GM19397 (cell line): ENCODE data around the gene TMEM129.

Source experiments
- ATAC-seq: cut with Tn5 transposase; IDR thresholded peaks from one replicate; pipeline ENCODE4 v1.9.1; 2021; ENCODE audit warnings: mild to moderate bottlenecking, moderate library complexity; ENCODE audit not compliant: unreplicated experiment

TMEM129 gene

GRCh38 chr4:1745165-1745564, 24.0 kb upstream of the TMEM129 start:
- no peak for ATAC-seq

- no peak for ATAC-seq
These were observed 23.4 kb upstream of the TMEM129 start for GRCh38 chr4:1744552-1744951.

- no peak for ATAC-seq
These were observed 22.9 kb upstream of the TMEM129 start for GRCh38 chr4:1743975-1744374.

- ATAC-seq, result no peak
These were observed 22.4 kb upstream of the TMEM129 start for GRCh38 chr4:1743551-1743950.

GRCh38 chr4:1741208-1741607, 20.1 kb upstream of the TMEM129 start:
- ATAC-seq, result no peak

GRCh38 chr4:1740021-1740545, 19.0 kb upstream of the TMEM129 start:
- ATAC-seq, result no peak

DNA sequence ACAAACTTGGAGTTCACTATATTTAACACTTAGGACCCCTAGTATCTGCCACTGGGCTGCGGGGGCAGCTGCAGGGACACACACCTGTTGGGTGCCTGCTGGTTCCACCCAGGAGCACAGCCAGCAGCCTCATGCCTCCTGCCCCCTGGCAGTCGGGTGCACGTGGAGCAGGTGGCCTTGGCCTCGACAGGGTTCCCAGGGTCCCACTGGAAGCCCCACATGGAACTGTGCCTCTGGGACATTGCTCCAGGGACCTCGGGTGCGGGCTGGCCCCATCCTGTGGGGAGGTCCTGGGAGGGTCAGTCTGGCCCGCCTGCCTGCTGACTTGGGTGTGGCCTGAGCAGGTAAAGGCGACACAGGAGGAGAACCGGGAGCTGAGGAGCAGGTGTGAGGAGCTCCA, 18.2 kb upstream of the TMEM129 start:
- ATAC-seq, result no peak

- ATAC-seq, result no peak
These were observed 17.3 kb upstream of the TMEM129 start for GRCh38 chr4:1738410-1738809.

GRCh38 chr4:1737666-1738065, 16.5 kb upstream of the TMEM129 start:
- no peak for ATAC-seq

- ATAC-seq, result no peak
These were observed 15.7 kb upstream of the TMEM129 start for GRCh38 chr4:1736812-1737211.

DNA sequence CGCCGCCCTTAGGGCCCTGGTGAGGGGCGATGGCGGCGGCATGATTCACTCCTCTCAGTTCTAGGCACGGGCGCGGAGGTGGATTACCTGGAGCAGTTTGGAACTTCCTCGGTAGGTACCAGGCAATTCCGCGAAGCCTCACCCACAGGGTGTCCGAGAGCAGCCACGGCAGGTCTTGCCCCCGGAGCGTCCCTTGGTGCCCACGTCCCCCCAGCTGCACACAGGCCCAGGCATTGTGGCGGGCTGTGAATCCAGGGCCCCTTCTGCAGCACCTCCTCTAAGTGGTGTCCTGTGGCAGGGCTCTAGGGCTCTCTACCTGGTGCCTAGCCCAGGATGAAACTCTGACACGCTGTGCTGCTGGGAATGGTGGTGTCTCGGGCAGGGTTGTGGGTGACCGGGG, 14.1 kb upstream of the TMEM129 start:
- ATAC-seq, result no peak

DNA sequence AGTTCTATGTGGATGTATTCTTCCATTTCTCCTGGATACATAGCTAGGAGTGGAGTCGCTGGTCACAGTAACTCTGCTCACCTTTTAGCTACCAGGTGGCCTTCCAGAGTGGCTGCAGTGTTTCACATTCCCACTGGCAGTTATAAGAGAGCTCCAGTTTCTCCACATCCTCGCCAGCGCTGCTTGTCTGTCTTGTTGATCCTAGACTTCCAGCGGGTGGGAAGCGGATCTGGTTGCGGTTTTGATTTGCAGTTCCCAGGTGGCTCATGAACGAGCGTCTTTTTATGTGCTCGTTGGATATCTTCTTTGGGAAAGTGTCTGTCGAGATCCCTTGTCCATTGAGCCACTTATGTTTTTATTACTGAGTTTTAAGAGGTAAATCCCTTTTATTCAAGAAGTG, 11.8 kb upstream of the TMEM129 start:
- ATAC-seq, result no peak

- ATAC-seq, result no peak
These were observed 10.1 kb upstream of the TMEM129 start for GRCh38 chr4:1731180-1731579.

DNA sequence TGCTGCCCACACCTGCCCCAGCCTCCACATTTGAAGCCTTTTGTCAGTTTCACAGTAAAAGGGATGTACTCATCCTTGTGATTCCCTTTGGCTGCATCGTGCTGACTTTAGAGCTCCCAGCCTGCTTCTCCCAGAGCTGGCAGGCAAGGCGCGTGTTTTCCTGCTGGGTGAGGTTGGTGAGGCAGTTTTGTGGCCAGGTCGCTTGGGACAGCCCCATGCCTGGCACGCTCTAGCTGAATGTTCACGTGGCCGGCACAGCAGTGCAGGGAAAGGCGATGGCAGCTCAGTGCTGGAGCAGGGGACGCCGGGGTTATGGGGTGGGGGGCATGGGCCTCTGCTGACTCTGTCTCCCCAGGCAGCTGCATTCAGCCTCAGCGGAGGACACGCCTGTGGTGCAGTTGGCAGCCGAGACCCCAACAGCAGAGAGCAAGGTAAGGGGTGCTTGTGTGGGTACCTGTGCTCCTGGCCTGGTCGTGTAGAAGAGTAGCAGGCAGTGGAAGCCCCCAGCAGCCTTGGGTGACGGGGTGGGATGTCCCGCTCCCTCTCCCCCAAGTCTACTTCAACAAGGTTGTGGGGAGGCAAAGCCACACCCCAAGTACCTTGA, 9.5 kb upstream of the TMEM129 start:
- no peak for ATAC-seq

DNA sequence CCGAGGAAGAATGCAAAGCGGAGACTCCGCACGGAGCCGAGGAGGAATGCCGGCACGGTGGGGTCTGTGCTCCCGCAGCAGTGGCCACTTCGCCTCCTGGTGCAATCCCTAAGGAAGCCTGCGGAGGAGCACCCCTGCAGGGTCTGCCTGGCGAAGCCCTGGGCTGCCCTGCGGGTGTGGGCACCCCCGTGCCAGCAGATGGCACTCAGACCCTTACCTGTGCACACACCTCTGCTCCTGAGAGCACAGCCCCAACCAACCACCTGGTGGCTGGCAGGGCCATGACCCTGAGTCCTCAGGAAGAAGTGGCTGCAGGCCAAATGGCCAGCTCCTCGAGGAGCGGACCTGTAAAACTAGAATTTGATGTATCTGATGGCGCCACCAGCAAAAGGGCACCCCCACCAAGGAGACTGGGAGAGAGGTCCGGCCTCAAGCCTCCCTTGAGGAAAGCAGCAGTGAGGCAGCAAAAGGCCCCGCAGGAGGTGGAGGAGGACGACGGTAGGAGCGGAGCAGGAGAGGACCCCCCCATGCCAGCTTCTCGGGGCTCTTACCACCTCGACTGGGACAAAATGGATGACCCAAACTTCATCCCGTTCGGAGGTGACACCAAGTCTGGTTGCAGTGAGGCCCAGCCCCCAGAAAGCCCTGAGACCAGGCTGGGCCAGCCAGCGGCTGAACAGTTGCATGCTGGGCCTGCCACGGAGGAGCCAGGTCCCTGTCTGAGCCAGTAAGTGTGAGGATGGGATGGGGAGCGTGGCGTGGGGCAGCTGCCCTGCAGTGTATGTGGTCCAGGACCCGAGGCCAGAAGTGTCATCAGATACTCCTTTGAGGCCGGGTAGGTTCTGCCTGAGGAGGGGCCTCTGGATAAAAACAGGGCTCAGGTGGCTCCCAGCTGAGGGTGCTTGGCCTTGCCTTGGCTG, 7.2 kb upstream of the TMEM129 start:
- no peak for ATAC-seq

DNA sequence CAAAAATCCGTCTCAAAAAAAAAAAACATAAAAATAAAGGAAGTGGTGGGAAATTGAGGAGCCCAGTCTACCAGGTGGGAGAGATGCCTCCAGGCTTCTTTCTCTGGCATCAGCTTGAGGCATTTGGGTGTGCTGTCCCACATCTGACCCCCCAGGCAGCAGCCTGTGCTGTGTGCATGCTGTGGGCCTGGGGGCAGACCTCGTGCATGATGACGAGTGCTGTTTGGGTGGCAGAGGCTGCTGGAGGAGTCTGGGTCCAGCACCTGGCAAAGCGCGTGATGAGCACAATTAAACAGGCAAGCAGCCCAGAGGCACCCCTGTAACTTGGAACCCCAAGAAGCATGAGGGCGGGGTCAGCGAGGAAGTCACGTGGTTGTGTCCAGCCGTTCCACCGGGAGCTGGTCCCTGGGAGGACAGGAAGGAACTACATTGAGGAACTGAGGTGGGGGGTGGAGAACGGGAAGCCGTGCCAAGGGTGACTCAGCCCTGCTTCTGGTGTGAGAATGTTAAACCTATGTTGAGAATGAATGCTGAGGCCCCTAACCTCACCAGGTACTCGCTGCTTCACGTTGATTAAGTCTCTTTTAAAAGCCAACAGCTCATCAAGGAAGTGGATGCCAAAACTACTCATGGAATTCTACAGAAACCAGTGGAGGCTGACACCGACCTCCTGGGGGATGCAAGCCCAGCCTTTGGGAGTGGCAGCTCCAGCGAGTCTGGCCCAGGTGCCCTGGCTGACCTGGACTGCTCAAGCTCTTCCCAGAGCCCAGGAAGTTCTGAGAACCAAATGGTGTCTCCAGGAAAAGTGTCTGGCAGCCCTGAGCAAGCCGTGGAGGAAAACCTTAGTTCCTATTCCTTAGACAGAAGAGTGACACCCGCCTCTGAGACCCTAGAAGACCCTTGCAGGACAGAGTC, 6.3 kb upstream of the TMEM129 start:
- ATAC-seq, result no peak

GRCh38 chr4:1726146-1726934, 5.2 kb upstream of the TMEM129 start:
- peak; percentile 40 for ATAC-seq

GRCh38 chr4:1725521-1725920, 4.4 kb upstream of the TMEM129 start:
- no peak for ATAC-seq

- no peak for ATAC-seq
These were observed 2.1 kb upstream of the TMEM129 start for GRCh38 chr4:1723131-1723801.
